ENCODE results near the gene STOML3.

The STOML3 gene

DNA sequence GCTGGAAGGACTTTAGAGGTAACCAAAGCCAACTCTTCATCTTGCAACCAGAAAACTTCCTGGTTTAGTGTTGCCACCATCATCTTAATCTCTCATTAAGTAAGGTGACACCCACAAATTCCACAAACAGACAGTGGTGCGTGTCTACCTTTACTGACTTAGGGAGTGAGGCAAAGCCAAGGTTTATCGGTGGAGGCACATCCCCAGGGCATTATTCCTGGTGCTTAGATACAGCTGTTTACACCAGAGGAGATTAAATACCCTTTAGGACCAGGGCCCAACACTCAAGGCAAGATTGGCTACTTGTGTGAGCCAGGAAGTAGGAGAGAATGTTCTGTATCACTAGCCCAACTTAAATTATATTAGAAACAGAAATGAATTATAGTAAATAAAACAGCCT is 9.5 kb downstream of the STOML3 start:
- no peak for DNase-seq (ENCODE audit: low read depth in 1 of 2, low spot score in 1 of 2)

DNA sequence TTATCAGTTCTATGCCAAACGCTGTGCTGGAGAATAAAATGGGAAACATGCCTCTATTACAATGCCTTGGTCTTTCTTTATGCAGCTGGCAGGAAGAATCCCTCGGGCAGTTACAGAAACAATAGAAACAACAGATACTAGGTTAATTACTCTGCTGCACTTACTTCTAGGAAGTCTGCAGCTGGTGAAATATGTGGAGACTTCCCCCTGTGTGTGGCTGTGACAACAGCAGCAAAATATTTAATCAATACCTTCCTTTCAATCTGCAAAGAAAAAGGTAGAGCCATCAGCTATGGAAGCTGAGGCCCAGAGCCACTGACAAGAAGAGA is 9.9 kb downstream of the STOML3 start:
- no peak for DNase-seq (ENCODE audit: low read depth in 1 of 2, low spot score in 1 of 2)

DNA sequence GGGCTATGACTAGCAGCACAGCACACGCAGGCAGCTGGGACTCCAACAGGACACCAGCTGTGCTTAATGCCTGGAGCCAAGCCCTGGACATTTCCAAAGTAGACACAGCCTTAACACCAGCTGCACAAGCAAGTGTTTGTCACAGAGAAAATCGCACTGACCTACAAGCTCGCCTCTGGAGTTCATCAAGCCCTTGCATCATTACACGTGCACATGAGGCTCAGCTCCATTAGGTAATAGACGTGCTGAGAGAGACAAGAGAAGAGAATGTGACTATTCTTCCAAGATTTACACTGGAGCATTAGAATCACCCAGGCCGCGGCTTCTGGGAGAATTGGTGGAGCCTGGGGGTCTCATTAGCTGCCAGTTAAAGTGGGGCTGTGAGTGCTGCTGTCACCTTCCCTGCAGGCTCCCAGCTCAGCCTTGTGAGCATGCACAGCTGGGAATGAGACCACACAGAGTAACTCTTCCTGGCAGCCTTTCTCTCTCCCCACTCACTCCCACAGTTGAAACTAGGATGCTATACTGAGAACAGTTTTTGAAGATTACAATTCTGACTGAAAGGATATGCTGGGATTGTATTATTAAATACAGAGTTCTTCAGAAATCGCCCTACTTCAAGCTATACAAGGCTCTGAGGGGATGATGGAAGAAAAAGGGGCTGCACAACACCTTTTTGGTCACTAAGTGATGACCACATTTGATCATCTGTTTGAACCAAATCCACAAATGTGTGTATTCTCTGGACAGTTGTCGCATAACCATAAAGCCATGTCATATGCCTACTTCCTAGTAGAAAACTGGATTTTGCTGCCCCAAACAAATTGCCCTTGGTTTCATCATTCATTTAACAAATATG is 10.5 kb downstream of the STOML3 start:
- DNase-seq (ENCODE audit: low read depth in 1 of 2, low spot score in 1 of 2), result no peak

DNA sequence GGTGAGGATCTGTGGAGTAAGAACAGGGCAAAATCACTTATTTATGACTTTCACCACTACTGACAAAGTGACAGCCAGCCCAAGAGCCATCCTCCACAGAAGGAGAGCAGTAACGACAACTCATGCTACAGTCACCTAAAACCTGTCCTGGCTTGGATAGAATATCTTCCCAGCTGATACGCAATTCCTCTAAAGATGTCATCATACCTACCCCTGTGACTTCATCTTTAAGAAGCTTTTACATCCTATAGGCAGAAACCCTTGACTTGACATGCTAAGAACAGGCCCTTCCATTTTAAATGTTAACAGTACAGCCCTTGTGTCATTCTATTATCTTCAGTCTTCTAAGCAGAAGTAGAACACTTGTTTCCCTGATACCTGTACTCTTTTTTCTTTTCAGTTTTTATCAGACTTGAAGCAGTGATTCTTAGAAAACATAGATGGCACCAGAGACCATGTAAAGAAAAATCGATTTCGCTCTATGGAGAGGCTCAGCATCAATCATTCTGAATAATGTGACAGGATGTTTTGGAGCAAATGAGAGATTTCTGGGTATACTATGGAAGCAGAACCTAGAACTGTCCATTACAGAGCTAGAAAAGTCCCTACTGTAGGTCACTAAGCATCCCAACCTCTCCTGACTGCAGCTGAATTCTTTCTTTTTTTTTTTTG is 20.1 kb downstream of the STOML3 start:
- DNase-seq (ENCODE audit: low read depth in 1 of 2, low spot score in 1 of 2), result no peak

DNA sequence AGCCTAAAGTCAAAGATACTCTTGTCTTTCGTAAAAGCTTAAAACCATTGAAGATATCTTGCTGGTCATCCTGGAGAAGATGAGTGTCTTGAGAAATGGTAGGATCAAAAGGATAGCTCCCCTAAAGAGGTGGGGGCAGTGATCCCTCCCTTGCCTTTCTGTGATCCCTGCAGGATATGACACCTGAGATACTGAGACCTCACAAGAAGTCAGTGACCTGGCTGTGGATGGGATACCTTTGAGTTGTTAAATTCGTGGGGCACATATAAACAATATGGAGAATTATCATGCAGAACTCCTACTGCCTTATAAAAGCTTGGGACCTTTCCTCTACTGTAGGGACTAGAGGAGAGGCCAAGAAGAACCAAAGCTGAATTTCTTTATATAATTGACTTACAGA is 21.4 kb downstream of the STOML3 start:
- no peak for DNase-seq (ENCODE audit: low read depth in 1 of 2, low spot score in 1 of 2)

DNA sequence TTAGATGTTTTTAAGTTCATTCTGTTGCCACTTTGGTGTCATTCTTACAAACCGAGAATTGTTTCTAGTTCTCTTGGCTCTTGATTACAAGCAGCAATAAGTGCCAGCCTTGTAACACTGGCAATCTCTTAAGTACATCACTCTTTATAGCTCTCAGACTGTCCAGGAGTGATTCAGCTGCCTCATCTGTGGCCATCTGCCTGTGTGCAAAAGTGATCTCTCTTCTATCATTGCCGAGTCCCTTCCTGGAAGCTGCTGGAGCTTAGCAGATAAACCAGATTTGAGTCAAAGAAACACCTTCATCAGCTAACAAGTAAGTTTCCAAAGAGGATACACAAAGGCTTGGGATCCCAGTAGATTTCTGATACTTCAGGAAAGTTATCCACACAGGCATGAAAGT is 23.2 kb downstream of the STOML3 start:
- DNase-seq (ENCODE audit: low read depth in 1 of 2, low spot score in 1 of 2), result no peak

DNA sequence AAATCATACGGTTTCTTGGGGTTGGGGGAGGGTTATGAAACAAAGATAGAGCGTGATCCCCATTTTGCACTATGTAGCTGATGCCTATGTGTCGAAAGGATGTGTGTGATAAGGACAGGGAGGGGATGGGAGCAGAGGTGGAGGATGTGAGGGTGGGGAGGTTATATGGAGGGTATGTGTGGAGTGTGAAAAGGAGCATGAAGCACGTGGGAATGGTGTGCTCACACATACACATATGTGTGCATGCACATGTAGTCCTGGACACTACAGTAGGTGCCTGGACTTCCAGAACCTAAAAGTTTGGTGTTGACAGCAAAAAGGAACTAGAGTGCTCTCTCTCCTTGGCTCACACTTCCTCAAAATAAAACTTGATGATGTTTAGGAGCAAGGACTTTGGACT is 25.4 kb downstream of the STOML3 start:
- DNase-seq (ENCODE audit: low read depth in 1 of 2, low spot score in 1 of 2), result no peak

DNA sequence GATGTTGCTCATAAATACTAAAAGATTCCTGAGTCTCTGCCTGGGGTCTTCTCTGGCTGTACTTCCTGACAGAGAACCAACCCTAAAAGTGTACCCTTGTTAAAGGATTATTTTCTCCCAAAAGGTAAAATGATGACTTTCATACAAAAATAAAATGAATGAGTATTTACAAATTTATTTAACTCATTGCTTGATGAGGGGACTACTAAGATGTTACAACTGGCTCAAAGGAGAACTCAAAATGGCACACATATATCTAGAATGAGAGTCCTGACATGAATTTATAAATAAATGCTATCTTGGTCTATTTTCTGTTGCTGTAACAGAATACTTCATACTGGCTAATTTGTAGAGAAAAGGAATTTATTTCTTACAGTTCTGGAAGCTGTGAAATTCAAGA is 30.5 kb downstream of the STOML3 start:
- DNase-seq (ENCODE audit: low read depth in 1 of 2, low spot score in 1 of 2), result no peak

DNA sequence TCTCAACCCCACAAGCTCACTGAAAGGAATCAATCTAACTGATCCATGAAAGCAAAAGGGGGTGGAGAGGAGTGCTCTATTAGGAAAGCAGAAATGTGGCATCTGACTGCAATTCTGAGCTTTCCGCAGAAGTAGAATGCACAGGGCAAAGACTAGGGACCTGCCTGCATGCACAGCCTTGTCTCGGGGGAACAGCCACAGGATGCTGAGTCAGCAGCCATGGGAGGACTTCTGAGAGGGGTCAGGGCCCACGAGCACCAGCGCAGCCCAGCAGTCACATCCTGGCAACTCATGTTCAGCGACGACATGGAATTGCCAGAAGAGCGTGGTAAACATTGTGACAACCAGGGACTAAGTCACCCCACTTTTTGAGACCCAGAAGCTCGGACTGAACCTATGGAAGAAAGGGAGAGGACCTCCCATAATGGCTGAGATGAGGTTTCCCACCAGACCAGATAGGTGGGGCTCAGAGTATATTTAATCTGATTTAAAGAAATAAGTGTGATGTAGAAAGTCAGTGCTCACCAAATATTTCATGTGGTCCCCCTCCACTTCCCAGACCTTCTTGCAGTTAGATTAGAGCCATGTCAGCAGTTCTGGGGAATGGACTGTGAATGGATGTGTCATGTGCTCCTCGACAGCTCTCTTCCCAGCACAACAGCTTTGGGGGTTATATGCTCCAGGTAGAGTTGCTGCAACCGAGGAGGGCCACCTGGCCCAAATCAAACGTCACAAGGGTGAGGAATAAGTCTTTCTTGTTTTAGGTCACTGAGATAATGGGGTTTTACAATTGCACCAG is 32.6 kb downstream of the STOML3 start:
- DNase-seq (ENCODE audit: low read depth in 1 of 2, low spot score in 1 of 2), result no peak

DNA sequence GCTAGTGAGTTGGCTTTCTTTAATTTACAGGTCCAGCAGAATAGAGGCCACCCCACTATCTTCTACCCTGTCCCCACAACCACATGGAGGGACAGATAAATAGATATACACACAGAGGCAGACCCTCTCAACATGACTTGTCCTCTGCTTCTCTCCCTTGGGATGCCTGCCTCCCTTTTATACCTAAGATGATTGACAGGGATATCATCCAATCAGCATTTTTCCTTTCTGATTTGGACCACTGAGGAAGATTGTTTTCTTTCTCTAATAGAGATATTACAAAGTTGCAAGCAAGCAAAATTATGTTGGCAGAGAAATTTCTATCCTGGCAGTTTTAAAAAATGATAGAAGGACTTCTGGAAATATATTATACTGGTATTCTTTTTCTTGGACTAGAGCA is 35.8 kb downstream of the STOML3 start:
- DNase-seq (ENCODE audit: low read depth in 1 of 2, low spot score in 1 of 2), result no peak

DNA sequence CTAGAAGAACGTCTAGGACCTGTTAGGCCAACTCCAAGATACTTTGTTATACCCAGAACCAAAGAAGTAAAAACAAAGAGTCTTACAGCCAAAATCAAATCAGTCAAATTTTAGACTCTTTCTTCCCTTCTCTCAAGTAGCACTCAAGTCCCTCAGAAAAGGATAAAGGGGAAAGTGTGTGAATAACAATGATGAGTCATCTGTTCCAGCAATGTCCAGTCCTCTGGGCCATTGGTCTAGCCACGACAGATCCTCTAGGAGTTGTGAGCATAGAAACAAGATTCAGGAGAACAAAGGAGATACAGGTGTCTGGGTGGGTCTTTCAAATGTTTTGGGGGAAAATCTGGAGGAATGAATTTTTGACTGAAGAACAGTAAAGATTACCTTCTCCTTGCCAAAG is 36.3 kb downstream of the STOML3 start:
- DNase-seq (ENCODE audit: low read depth in 1 of 2, low spot score in 1 of 2), result no peak

DNA sequence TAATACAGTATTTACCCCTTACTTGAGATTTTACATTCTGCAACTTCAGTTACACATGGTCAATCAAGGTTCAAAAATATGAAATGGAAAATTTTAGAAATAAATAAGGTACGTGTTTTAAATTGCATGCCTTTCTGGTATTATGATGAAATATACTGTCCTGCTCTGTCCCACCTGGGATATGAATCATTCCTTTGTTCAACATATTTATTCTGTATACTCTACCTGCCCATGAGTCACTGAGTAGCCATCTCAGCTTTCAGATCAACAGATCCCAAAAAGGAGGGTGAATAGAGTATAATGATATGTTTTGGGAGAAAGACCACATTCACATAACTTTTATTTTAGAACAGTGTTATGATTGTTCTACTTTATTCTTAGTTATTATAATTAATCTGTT is 37.8 kb downstream of the STOML3 start:
- no peak for DNase-seq (ENCODE audit: low read depth in 1 of 2, low spot score in 1 of 2)

DNA sequence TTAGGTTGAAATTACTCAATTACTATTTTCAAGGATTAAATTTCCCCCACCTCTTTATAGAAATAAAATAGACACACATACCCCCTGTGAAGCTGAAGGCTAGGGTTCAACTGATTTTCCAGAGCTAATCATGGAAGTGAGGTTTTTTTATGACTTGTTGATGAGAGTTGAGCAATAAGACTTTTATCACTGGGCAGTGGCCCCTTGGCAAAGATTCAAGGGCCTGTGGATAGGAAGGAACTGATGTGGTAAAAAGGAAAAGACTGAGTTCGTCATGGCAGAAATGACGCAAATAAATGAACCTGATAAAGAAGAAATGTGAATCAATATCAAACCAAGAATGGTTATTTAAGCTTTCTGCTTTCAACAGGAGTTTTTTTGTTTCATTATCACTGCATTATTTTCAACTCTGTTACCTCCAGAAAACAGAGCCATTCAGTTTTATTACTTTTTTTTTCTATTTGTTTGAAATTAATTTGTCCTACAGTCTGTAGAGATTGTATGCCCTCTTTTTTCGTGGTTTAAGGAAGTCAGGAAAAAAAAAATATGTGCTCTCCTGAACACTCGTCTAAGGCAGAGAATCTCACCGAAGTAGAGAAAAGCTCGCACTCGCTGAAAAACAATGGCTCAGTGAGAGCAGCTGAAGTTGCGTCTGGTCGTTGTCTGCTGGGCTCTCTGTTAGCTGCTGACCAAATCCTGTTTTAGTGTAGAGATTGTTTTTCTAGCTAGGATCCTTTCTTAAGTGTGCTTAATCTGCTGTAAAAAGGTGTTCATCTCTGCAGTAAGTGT is 38.9 kb downstream of the STOML3 start:
- DNase-seq (ENCODE audit: low read depth in 1 of 2, low spot score in 1 of 2), result no peak

DNA sequence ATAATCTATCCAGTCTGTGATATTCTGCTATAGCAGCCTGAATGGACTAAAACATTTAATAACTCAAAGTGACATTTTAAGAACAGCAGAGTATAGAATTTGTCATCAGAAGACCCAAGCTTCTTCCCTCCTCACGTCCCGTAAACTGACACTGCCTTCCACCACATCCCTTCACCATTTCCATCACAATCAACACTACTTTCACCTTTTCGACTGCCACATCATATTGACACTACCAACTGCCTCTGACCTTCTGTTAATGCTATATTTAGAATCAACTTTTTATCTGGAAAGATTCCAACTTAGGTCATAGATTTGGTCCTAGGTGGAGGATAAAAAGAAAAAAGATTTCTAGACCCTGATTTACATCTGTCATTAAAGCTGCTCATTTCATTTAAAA is 39.6 kb downstream of the STOML3 start:
- no peak for DNase-seq (ENCODE audit: low read depth in 1 of 2, low spot score in 1 of 2)

DNA sequence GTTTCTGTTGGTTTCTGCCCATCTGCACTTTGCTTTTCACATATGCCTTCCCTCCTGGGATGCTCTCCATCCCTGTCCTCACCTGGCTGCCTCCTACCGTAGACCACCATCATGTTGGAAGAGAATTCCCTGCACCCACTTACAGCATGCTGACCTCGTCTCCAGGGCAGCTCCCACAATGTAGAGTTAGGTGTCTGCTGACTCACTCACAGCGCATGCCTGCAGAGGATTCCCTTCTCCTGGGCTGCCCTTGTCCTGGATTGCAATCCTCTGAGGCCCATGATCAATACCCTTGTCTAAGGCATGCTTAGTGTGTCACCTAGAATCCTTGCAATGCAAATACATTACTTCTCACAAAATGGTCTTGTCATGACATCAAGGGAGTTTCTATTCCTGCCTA is 43.6 kb downstream of the STOML3 start:
- DNase-seq (ENCODE audit: low read depth in 1 of 2, low spot score in 1 of 2), result no peak

DNA sequence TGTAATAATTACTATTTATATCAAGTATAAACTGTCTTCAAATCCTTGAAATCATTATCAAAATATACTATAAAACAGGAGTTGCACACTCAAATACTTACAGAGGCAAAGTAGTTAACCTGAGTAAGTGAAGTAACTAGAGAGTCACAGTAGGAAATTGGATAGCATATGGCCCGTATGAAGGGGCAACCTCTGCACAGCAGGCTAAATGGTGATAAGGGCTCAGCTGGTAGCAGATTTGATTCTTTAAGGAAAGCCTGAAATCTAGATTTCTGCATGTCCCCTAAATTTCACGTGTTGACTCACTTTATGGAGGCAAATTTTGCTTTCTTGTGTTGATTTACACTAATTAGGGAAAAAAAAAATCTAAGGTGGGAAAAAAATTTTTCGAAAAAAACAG is 46.4 kb downstream of the STOML3 start:
- no peak for DNase-seq (ENCODE audit: low read depth in 1 of 2, low spot score in 1 of 2)

DNA sequence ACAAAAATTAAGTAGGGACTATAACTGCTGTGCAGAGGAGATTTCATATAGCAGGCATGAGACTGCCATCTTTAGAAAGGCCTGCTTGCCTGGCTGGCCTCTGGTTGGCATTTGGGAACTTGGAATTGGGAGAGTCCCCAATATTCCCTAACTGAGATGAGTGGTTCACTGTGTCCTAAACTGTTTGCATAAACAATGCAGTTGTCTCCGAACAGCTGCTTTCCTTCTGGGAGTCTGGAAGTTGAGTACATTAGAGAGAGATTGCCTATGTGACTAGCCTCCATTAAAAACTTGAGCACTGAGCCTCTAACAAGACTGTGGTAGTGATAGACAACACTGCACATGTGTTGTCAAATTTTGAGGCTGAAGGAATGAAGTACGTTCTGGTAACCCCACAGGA is 47.4 kb downstream of the STOML3 start:
- DNase-seq (ENCODE audit: low read depth in 1 of 2, low spot score in 1 of 2), result no peak

DNA sequence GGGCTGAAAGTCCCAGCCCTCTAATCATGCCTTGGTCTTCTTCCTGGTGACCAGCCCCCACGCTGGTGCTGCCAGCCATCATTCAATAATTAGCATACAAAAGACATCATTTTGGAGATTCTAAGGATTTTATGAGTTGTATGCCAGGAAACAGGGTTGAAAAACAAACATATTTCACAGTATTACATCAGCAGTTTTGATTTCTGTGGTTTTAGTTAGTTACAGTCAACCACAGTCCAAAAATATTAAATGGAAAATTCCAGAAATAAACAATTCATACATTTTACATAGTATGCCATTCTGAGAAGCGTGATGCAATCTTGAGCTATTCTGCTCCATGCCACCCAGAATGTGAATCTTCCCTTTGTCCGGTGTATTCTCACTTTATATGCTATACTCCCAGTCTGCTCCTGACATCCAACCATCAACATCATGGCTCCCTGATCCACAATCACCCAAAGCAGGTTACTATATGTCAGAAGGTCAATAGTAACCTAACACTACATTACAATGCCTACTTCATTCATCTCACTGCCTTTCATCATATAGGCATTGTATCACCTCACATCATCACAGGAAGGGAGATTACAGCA is 49.2 kb downstream of the STOML3 start:
- no peak for DNase-seq (ENCODE audit: low read depth in 1 of 2, low spot score in 1 of 2)

DNA sequence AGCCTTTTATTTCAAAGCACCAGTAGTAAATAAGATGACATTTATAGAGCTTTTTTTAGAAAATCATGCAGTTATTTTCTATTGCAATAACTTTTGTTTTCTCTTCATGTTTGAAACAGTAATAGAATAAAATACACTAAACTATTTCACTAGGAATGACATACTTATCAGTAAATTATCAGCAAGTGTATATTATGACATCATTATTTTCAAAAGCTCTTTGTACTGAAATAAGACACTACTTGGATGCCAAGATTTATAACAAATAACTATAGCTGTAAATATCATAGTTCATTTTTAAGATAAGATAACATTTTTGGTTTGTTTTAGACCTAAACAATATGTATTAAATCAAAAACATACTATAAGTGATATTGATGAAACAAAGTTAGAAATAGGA is 56.8 kb downstream of the STOML3 start:
- no peak for DNase-seq (ENCODE audit: low read depth in 1 of 2, low spot score in 1 of 2)

DNA sequence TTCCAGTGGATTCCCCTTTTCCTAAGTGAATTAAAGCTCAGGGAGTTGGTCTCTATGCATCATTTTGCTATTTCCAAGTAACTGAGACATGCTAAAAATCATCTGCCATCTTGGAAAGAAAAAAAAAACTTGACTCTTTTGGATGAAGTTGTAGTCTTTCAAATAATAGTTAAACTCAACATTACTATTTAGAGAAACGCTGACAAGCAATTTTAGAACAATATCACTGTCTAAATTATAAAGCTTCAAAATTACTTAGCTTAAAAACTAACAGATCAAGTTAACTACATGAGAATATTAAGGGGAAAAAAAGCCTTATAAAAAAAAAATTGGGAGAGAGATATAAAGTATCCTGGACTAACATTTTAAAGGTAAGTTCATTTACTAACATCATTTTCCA is 68.5 kb downstream of the STOML3 start:
- no peak for DNase-seq (ENCODE audit: low read depth in 1 of 2, low spot score in 1 of 2)

DNA sequence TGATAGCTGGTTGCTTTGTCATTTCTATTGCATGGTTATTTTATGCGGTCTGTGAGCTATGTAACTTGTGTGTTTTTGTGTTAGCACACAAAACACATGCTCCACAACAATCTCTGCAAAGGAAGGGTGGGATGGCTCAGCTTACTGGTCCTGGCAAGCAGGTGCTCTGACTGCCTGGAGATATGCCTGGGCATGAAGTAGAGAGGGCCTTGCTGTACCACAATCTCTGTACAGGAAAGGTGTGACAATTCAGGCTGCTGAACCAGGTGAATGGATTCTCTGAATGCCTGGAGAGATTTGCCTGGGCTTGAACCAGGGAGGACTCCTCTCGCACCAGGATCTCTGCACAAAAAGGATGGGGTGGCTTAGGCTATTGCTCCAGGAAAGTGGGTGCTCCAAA is 69.5 kb downstream of the STOML3 start:
- DNase-seq (ENCODE audit: low read depth in 1 of 2, low spot score in 1 of 2), result no peak
